Neural cell (in vitro differentiated cells): ENCODE data around the gene OSM. TPM values are rescaled to one million over a fixed set of nuclear protein-coding genes. Genes with fewer than 3 reads are reported as not detected.

Experiments
- H2AFZ ChIP-seq: fragments of 200-600, 300-800 bp; sonication (generic), shearing (Covaris generic); 2 replicates; pipeline ENCODE4 v1.6.0; 2014; ENCODE audit warnings: low read depth, mild to moderate bottlenecking, antibody characterized with exemption, low read length, moderate library complexity
- H3F3A ChIP-seq: fragments of 200-600 bp; shearing (Covaris generic); 2 replicates; pipeline ENCODE4 v1.6.1; 2016; ENCODE audit warnings: mild to moderate bottlenecking, moderate library complexity, mixed read lengths, antibody characterized with exemption, low read length; ENCODE audit not compliant: insufficient read depth, poor library complexity, severe bottlenecking
- H3K27ac ChIP-seq: fragments of 200-600, 300-800 bp; sonication (generic), shearing (Covaris generic); 2 replicates; pipeline ENCODE4 v1.5.1; 2014; ENCODE audit warnings: mild to moderate bottlenecking, low read length, moderate library complexity
- H3K27me3 ChIP-seq: fragments of 300-800, 200-600 bp; sonication (generic), shearing (Covaris generic); 2 replicates; pipeline ENCODE4 v1.6.0; 2014; ENCODE audit warnings: mild to moderate bottlenecking, low read depth, low read length, moderate library complexity; ENCODE audit not compliant: insufficient read depth
- H3K36me3 ChIP-seq: fragments of 300-800, 200-600 bp; sonication (generic), shearing (Covaris generic); 2 replicates; pipeline ENCODE4 v1.5.1; 2014; ENCODE audit warnings: mild to moderate bottlenecking, antibody characterized with exemption, low read length, moderate library complexity; ENCODE audit not compliant: insufficient read depth
- H3K4me2 ChIP-seq: fragments of 300-800, 200-600 bp; sonication (generic), shearing (Covaris generic); 2 replicates; pipeline ENCODE4 v1.6.0; 2014; ENCODE audit warnings: mild to moderate bottlenecking, low read length
- H3K4me3 ChIP-seq: fragments of 300-800, 200-600 bp; sonication (generic), shearing (Covaris generic); 2 replicates; pipeline ENCODE4 v1.5.1; 2014; ENCODE audit warnings: mild to moderate bottlenecking, low read length, moderate library complexity
- H3K79me2 ChIP-seq: fragments of 200-600 bp; shearing (Covaris generic); replicated peaks from 2 replicates; pipeline ENCODE4 v1.6.0; 2014; ENCODE audit warnings: mild to moderate bottlenecking, low read length, moderate library complexity; ENCODE audit not compliant: insufficient read depth
- H3K9ac ChIP-seq: fragments of 300-800, 200-600 bp; sonication (generic), shearing (Covaris generic); 2 replicates; pipeline ENCODE4 v1.6.1; 2016; ENCODE audit warnings: mild to moderate bottlenecking, low read length, mixed read lengths
- H3K9me2 ChIP-seq: fragments of 200-600 bp; shearing (Covaris generic); 2 replicates; pipeline ENCODE4 v1.6.1; 2016; ENCODE audit warnings: mild to moderate bottlenecking, low read length, mixed read lengths; ENCODE audit not compliant: insufficient read depth
- H3K9me3 ChIP-seq: fragments of 200-600, 300-800 bp; sonication (generic), shearing (Covaris generic); 2 replicates; pipeline ENCODE4 v1.6.1; 2016; ENCODE audit warnings: mild to moderate bottlenecking, mixed run types, low read length, moderate library complexity, mixed read lengths
- H4K20me1 ChIP-seq: fragments of 200-600 bp; shearing (Covaris generic); 2 replicates; pipeline ENCODE4 v1.6.1; 2016; ENCODE audit warnings: mild to moderate bottlenecking, mixed run types; ENCODE audit not compliant: insufficient read depth
- EP300 ChIP-seq: fragments of 450-650 bp; conservative IDR thresholded peaks from 2 replicates; pipeline ENCODE4 v1.6.1; 2014; ENCODE audit warnings: antibody characterized with exemption, mild to moderate bottlenecking, moderate library complexity; ENCODE audit not compliant: poor library complexity, severe bottlenecking
- EZH2 ChIP-seq: fragments of 200-600, 300-800 bp; shearing (Covaris generic), sonication (generic); IDR thresholded peaks from 2 replicates; pipeline ENCODE4 v1.6.1; 2014; ENCODE audit warnings: antibody characterized with exemption, low read length, borderline replicate concordance, mild to moderate bottlenecking; ENCODE audit not compliant: insufficient read depth, poor library complexity, severe bottlenecking
- MXI1 ChIP-seq: fragments of 450-650 bp; conservative IDR thresholded peaks from 2 replicates; pipeline ENCODE4 v1.6.1; 2014; ENCODE audit warnings: antibody characterized with exemption, mild to moderate bottlenecking; ENCODE audit not compliant: poor library complexity, severe bottlenecking
- POLR2AphosphoS5 ChIP-seq: IDR thresholded peaks from 2 replicates; pipeline ENCODE4 v1.6.1; 2012
- RAD21 ChIP-seq: fragments of 450-650 bp; conservative IDR thresholded peaks from 2 replicates; pipeline ENCODE4 v1.6.1; 2014; ENCODE audit warnings: antibody characterized with exemption, mild to moderate bottlenecking, moderate library complexity
- REST ChIP-seq: IDR thresholded peaks from 2 replicates; pipeline ENCODE4 v1.6.1; 2012; ENCODE audit warnings: borderline replicate concordance
- TAF1 ChIP-seq: IDR thresholded peaks from 2 replicates; pipeline ENCODE4 v1.6.1; 2012; ENCODE audit warnings: low read depth
- polyA plus RNA-seq: library from polyadenylated mRNA; depleted of rRNA; stranded (reverse); fragments of >200 nt; gene quantifications from 2 replicates; pipeline ENCODE4 v1.2.3, GENCODE V29; 2014
- TF ChIP-seq, protein P1 (sequence below): fragments of 450-650 bp; IDR thresholded peaks from 2 replicates; pipeline ENCODE4 v1.5.1; 2014; ENCODE audit warnings: antibody characterized with exemption, mild to moderate bottlenecking, moderate library complexity; ENCODE audit not compliant: poor library complexity, severe bottlenecking

OSM gene
- polyA plus RNA-seq, 1 donor from 2014 or later, result not detected

DNA sequence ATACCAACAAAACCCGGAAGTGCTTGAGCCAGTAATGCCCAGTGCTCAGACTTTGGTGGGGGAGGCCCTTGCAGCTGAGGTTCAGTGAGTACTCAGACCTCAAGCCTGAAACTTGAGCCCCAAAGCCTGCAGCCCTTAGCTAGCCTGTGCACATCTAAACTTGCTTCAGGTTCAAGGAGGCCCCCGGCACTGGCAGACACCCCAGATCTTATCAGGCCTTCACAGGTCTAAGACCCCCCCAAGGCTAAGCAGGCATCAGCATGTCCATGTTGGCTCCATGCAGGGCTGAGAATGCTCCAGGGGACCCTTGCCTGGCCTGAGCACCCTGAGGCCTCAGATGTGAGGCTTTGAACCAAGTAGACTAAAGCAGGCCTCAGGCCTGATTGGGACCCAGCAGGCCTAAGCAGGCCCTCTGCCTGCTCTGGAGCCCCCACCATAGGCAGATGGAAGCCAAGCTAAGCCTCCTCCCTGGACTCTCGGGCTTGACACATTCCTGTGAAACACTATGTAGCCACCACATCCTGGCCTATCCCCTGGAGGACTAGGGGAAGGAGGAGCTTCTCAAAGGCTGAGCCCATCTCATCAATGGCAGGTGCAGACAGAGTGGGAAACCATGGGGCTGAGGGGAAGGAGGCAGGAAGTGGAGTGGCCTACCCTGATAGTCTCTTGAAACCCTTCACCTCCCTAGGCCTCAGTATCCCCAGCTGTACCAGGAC is 23.8 kb upstream of the OSM start (continued):
- TF ChIP-seq, protein P1, sequence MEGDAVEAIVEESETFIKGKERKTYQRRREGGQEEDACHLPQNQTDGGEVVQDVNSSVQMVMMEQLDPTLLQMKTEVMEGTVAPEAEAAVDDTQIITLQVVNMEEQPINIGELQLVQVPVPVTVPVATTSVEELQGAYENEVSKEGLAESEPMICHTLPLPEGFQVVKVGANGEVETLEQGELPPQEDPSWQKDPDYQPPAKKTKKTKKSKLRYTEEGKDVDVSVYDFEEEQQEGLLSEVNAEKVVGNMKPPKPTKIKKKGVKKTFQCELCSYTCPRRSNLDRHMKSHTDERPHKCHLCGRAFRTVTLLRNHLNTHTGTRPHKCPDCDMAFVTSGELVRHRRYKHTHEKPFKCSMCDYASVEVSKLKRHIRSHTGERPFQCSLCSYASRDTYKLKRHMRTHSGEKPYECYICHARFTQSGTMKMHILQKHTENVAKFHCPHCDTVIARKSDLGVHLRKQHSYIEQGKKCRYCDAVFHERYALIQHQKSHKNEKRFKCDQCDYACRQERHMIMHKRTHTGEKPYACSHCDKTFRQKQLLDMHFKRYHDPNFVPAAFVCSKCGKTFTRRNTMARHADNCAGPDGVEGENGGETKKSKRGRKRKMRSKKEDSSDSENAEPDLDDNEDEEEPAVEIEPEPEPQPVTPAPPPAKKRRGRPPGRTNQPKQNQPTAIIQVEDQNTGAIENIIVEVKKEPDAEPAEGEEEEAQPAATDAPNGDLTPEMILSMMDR, result no peak

DNA sequence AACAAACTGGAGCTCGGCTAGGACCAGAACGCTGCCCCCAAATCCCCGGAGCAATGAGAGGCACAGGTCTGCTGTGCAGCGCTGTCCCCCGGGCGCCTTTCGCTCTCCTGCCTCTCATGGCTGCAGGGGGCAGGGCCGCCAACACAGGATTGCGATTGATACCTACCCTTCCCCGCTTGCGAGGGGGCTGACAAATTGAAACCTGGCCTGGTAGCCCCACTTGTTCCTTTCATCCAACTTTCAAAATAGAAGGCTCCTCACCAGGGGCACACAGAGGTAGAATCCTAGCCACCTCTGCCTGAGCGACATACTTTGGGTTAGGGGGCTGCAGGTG is 23.3 kb upstream of the OSM start:
- Histone ChIP-seq H2AFZ (no peak overlapping the region), H3K9ac (peak overlapping the region; percentile 62), H3K9me3 (no peaks in the 10 kb centered on the region), H3F3A (no peaks in the 10 kb centered on the region), H3K4me3 (peak overlapping the region; percentile 90), H3K27me3 (no peaks in the 10 kb centered on the region), H3K4me2 (no peak overlapping the region), H3K9me2 (no peaks in the 10 kb centered on the region), H3K27ac (no peak overlapping the region), H4K20me1 (no peaks in the 10 kb centered on the region), H3K79me2 (no peaks in the 10 kb centered on the region), H3K36me3 (no peaks in the 10 kb centered on the region)
- TF ChIP-seq TAF1 (no peak), MXI1 (no peak), POLR2AphosphoS5 (no peak), REST (no peak), EZH2 (no peak)
- TF ChIP-seq, protein P1, result no peak

- H2AFZ ChIP-seq, result peak within 1 kb of the TSS; percentile 51
- H3K4me2 ChIP-seq, result peak within 1 kb of the TSS; percentile 65
- peak within 1 kb of the TSS; percentile 90 for H3K4me3 ChIP-seq
- peak; percentile 30 for TF ChIP-seq RAD21
- TF ChIP-seq TAF1, result no peak
- peak; percentile 25 for TF ChIP-seq EP300
- no peak for TF ChIP-seq POLR2AphosphoS5
- peak; percentile 68 for TF ChIP-seq MXI1
- H3F3A ChIP-seq, result no peaks in the 10 kb centered on the region
- H3K27me3 ChIP-seq, result no peaks in the 10 kb centered on the region
- no peaks in the 10 kb centered on the region for H3K36me3 ChIP-seq
- H4K20me1 ChIP-seq, result no peaks in the 10 kb centered on the region
- no peak within 1 kb of the TSS for H3K27ac ChIP-seq
- H3K79me2 ChIP-seq, result no peaks in the 10 kb centered on the region
- H3K9me2 ChIP-seq, result no peaks in the 10 kb centered on the region
- peak within 1 kb of the TSS; percentile 62 for H3K9ac ChIP-seq
- H3K9me3 ChIP-seq, result no peaks in the 10 kb centered on the region
These were observed 22.7 kb upstream of the OSM start, which contains the start of gene CASTOR1 for GRCh38 chr22:30289141-30289979. Gene CASTOR1 (minus strand): TSS chr22:30289505. CDS start chr22:30289497, 8 bp downstream.
